NCI-H1105 treated with DMSO at 0.1 percent for 48 hours (cell line): ENCODE measurements around the gene MIER1.

Source experiments
- DNase-seq: peaks from one replicate; lab custom pipeline; 2025; lab: John Stamatoyannopoulos, UW

Gene MIER1

DNA sequence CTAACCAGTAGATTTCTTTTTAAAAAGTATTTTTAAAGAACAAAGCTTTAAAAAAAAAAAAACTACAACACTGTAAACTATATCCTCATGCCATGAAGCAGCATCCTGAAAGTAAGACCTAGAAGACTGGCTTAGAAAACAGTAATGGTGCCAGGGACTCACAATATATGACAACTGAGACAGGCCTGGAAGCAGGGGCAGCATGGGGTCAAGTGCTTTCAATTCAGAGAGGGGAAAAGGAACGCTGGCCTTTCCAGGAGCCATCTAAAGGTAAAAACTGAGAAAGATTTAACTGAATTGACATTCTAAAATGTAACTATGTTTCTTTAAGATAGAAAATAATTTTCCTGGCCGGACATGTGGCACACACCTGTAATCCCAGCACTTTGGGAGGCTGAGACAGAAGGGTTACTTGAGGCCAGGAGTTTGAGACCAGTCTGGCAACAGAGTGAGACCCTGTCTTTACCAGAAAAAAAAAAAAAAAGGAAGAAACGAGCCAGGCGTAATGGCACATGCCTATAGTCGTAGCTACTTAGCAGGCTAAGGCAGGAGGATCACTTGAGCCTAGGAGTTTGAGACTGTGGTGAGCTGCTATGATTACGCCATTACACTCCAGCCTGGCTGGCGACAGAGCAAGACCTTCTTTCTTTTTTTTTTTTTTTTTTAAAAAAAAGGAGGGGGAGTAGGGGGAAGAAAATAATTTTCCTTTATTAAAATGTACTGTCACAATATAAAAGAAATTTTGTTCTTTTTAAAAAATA, 75.0 kb downstream of the MIER1 start:
- no peak for DNase-seq

GRCh38 chr1:67001682-67002425, 77.1 kb downstream of the MIER1 start:
- DNase-seq, result no peak

DNA sequence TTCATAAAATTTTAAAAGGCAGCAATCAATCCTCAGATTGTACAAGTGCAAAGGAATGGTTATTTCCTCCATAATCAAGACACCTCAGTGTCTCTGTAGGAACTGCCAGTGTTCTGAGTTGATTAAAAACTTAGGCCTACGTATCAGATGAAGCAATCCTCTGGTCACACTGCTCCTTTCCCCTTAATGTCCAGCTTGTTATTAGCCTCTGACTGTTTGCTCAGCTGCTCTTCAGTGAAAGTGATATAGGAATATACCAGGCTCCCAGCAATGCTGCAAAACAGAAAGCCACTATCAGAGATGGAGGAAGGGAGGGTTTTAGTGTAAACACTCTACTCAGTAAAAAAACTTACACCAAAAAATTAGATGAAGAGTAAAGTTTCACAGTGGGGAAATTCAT, 79.4 kb downstream of the MIER1 start:
- peak; percentile 19 for DNase-seq

- no peak for DNase-seq
These were observed 80.3 kb downstream of the MIER1 start for GRCh38 chr1:67005068-67005467.

GRCh38 chr1:67009792-67010191, 85.0 kb downstream of the MIER1 start:
- DNase-seq, result no peak

- DNase-seq, result no peak
These were observed 88.8 kb downstream of the MIER1 start for GRCh38 chr1:67013573-67013972.

- no peak for DNase-seq
These were observed 93.8 kb downstream of the MIER1 start for GRCh38 chr1:67018574-67018973.

DNA sequence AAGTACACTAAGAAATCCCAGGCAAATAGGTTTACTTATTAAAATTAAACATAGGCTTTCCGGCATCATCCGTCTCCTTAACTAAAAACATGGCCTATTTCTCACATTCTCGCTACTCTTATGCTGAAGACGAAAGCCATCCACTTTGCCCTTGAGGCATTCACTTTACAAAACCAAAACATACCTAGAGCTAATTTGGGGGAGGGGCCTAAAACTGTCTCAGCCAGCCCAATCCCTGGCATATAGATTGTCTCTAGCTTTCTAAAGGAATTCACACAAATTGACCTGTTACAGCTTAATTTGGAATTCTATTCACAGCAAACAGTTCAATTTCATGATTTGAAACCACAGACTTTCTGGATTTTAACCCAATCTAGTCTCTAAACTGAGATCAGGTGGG, 94.3 kb downstream of the MIER1 start:
- DNase-seq, result no peak

- no peak for DNase-seq
These were observed 94.9 kb downstream of the MIER1 start for GRCh38 chr1:67019600-67020136.

GRCh38 chr1:67020304-67020703, 95.5 kb downstream of the MIER1 start:
- no peak for DNase-seq

GRCh38 chr1:67020765-67021164, 96.0 kb downstream of the MIER1 start:
- DNase-seq, result no peak

DNA sequence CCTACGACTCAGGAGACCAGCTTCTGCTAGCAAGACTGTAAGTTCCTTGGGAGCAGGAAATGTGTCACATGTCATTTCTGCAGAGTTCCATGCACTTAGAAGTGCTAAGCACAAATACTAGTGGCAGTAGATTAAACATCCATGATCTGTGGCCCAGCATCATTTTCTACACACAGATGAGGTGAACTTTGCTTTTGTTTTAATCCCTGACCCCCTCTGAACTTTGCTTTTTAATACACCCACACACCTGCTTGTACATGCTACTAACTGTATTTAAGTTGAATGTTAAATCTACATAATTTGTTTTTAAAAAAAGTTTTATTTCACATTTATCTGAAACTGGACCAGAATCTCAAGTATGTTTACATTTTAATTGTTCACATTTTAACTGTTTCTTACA, 104.7 kb downstream of the MIER1 start:
- no peak for DNase-seq

DNA sequence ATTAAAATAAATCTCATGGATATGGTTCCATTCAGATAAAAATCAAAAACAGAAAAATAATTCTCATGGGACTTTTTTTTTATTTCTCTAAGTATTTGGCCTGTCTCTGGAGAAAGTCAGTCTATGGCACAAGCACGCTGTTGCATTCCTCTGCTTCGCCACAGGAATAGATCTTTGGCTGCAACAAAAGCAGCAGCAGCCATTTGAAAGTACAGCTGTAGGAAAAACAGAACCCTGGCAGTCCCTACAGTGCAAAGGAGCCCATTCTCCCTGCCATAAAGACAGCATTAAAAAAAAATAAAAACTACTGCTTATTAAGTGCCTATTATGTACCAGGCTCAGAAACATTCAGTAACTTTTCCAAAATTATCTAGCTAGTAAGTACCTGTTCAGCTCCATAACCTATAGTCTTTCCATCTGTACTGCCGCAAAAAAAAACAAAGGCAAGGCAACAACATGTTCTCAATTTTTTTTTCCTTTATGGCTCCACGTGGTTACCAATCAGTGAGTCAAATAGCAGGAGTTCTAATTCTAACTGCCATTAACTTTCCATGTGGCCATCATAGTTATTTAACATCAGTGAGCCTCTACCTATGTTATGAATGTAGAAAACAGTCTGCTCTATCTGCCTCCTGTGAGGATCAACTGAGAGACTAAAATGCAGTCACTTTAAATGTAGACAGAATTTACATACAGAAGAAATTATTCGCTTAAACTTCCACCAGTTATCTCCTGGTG, 106.5 kb downstream of the MIER1 start:
- no peak for DNase-seq

- DNase-seq, result no peak
These were observed 107.1 kb downstream of the MIER1 start for GRCh38 chr1:67031859-67032247.
